Measurements from ENCODE around the gene PLPPR2.
A peak's percentile ranks its signal among the peaks of the same experiment; 100 is the strongest.
"Not testable (repeated sequence)": the region's sequence is repeated elsewhere in the genome, so short reads cannot be mapped to it uniquely, and the experiment has no call there.

Gene PLPPR2

DNA sequence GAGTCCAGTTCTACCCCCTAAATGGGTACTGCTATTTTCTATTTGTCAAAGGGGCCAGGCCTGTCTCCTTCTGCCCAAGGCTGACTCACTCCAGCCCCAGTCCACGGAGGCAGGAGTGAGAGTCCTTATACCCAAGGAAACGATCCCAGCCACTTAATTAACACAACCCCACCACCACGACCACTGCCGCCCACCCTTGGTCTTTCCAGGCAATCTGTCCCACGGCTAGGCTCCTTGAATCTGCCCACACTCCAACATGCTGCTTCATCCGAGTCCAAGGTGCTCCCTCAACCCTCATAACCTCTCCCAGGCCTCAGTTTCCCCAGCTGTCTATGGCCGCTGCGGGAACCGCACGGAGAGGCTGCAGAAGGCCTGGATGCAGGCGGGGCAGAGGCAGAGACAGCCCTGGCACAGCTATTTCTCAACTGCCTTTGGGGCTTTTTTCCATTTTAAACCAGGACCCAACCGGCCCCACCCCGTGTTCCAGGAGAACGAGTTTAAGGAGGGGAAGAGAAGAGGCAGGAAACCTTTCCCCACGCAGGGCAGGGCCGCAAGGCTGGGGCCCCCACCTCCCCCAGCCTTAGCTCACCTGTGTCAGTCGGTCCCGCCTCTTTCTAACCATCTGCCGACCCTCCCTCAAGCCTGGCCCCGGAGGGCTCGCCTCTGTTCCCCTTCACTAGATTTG lies 16.5 kb upstream of the PLPPR2 start:
- in situ Hi-C loops (cut with MboI; ENCODE audit: low pct_unique_long_range_greater_than_20kb, low sequenced_read_pairs), result no loop called here
- no peak for DNase-seq

DNA sequence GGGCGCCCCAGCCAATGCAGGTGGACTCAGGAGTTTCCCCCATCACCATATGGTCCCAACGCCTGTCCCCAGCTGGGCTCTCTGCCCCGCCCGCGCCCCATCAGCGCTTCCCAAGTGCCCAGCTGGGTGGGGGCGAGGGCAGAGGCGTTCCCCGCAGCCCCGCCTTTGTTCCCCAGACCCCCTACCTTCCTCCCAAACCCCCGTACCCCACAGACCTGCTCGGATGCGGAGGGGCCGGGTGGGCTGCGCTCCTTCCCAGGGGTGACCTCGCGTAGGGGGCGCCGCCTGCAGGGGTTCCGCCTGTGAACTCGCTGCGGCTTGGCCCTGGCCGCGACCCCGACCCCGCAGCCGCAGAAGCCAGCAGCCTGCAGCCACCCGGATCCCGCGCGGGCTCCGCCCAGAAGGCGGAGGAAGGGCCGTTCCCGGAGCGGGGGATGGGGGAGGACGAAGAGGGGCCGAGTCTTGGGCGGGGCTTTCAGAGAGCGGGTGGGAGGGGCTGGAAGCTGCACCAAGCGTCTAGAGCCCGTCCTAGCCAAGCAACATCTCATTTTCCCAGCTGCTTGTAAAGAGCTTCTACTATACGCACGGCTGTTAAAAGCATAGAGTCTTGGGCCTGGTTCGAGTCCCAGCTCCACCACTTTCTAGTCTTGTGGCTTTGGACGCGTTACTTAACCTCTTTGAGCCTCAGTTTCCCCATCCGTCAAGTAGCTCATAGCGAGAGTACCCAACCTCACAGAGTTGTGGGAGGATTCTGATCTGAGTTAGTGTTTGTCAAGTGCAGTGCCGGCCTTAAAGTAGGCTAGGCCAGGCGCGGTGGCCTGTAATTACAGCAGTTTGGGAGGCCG lies 15.8 kb upstream of the PLPPR2 start, which contains the start of gene RAB3D:
Gene RAB3D (minus strand): TSS at position 404 of the 845 bp plus-strand sequence. CDS start 2,258 bp downstream, outside the sequence.
- peak; percentile 82 for DNase-seq
- in situ Hi-C loops (cut with MboI; ENCODE audit: low pct_unique_long_range_greater_than_20kb, low sequenced_read_pairs), result no loop called here

DNA sequence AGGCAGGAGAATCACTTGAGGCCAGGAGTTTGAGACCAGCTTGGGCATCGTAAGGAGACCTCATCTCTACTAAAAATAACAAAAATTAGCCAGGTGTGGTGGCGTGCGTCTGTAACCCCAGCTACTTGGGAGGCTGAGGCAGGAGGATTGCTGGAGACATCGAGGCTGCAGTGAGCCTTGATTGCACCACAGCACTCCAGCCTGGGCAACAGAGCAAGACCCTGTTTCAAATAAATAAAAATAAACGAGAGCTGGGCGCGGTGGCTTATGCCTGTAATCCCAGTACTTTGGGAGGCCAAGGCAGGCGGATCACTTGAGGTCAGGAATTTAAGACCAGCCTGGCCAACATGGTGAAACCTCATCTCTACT lies 15.1 kb upstream of the PLPPR2 start:
- DNase-seq; in situ Hi-C loops (cut with MboI; ENCODE audit: low pct_unique_long_range_greater_than_20kb, low sequenced_read_pairs): not testable (repeated sequence)

DNA sequence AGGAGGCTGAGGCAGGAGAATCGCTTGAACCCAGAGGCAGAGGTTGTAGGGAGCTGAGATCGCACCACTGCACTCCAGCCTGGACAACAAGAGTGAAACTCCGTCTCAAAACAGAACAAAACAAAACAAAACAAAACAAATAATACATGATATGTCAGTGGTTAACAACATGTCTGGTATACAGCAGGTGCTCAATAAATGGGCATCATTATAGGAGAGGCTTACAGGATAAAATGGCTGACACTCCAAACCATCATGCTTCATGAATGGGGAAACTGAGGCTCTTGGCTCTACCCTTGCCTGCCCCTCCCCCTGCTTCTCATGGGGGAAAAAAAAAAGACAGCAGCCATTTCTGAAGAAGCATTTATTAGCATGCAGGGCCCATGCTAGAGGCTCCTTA lies 12.8 kb upstream of the PLPPR2 start:
- no peak for DNase-seq
- in situ Hi-C loops (cut with MboI; ENCODE audit: low pct_unique_long_range_greater_than_20kb, low sequenced_read_pairs), result no loop called here

DNA sequence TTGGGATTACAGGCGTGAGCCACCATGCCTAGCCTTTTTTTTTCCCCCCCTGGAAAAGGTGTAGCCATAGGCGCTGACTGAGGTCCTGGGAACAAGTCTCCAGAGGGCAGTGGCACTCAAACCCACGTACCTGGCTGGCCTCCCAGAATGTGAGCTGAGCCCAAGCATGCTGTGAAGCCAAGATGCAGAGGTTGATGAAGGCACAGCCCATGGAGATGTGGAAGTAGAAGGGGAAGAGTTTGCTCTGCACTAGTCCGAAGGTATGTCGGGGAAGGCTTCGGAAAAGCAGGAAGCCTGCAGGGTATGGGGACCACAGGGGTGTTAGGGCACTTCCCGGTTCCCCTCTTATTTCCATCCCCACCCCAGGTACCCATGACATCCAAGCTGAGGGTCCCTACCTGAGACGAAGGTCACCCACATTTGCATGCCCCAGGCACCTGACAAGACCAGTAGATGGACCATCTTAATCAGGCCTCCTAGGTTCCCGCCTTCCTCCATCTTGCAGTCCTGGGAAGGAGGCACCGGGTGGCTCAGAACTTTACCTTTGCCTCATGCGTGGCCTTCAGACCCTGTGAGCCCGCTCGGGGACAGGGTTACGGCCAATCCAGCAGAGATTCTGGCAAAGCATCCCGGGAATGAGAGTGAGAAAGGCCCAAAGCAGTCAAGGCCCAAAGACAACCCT lies 10.0 kb upstream of the PLPPR2 start:
- in situ Hi-C loops (cut with MboI; ENCODE audit: low pct_unique_long_range_greater_than_20kb, low sequenced_read_pairs), result no loop called here
- no peak for DNase-seq

DNA sequence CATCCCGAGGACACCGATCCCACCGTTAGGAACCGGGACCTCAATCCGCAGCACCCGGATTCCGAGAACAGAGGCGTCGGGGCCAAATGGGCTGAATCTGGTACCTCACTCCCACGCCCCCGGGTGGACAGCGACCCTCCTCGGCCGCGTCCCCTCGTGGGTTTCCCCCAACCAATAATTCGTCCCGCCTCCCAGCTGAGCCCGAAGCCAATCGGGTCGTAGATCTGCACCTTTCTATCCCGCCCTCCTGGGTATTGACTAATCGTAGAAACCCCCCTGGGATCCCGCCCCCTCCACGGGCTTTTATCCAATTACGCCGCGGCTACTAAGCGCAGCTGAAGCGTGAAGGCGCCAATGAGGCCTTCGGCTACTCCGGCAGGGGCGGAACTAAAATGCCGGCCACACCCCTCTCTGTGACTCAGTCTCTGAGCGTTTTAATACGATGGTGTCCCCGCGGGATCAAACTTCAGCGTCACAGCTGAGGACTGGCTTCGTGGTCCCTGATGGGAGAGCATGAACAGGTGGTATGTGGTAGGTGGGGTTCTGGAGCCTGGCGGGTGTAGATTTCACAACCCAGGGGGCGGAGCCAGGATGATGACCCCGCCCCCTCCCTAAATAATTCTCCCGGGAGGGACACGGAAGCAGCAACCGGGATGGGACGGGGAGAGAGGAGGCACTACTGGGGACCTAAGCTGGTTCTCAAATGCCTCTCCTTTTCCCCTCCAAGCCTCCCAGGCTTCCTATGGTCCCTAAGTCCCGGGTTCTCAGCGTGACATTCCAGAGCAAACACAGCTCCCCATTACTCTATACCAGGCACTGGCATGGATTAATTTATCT lies 8.9 kb upstream of the PLPPR2 start, which contains the start of the genes CCDC159 and TMEM205:
Gene CCDC159 (plus strand): TSS at position 416 of the 837 bp plus-strand sequence. CDS start 88 bp downstream, at position 504.
Gene TMEM205 (minus strand): TSS at position 165 of the 837 bp plus-strand sequence. CDS start 649 bp downstream, outside the sequence.
- peak; percentile 98 for DNase-seq
- in situ Hi-C loops (cut with MboI; ENCODE audit: low pct_unique_long_range_greater_than_20kb, low sequenced_read_pairs), result no loop called here

DNA sequence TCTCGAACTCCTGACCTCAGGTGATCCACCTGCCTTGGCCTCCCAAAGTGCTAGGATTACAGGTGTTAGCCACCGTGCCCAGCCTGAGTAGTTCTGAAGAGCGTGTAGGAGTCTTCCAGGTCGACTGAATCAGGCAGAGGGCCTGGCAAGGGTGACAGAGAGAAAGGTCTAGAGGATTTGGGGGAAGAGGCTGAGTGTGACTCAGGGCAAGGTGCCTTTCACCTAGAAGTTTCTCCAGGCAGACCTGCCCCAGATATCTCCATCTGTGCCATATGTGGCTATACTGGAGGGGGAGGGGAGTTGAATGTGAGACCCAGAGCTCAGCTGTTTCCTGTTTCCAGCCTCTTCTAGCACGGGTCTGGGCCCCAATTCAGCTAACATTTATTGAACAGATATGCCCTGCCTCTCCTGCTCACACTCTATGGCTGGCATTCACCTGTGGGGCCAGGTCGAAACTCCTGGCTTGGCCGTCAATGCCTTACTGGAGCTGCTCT lies 7.6 kb upstream of the PLPPR2 start:
- in situ Hi-C loops (cut with MboI; ENCODE audit: low pct_unique_long_range_greater_than_20kb, low sequenced_read_pairs), result no loop called here
- DNase-seq, result peak; percentile 32

DNA sequence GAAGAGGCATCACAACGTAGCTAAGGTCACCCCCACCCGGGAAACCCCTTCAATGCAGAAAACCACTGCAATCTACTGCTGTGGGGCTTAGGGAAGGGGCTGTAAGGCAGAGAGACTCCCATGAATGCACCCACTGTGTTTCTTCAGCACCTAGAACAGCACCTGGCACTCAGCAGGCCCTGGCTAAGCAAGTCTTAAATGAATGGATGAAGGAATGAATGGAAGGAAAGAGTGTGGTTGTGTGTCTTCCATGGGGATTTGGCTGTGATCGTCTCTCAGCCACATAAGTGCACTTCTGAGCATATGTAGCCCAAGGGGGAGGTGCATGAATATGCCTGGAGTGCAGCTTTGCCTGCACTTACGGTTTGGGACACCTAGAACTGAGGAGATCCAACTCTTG lies 6.1 kb upstream of the PLPPR2 start:
- DNase-seq, result no peak
- in situ Hi-C loops (cut with MboI; ENCODE audit: low pct_unique_long_range_greater_than_20kb, low sequenced_read_pairs), result no loop called here

DNA sequence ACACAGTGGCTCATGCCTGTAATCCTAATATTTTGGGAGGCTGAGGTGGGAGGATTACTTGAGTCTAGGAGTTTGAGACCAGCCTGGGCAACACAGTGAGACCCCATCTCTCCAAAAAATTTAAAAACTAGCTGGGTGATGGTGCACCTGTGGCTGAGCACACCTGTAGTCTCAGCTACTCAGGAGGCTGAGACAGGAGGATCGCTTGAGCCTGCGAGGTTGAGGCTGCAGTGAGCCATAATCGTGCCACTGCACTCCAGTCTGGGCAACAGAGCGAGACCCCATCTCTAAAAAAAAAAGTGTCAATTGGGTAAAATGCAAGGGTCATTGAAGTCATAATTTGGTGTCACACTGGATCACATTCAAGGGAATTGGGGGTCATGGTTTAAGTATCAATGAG lies 1.1 kb upstream of the PLPPR2 start:
- in situ Hi-C loops (cut with MboI; ENCODE audit: low pct_unique_long_range_greater_than_20kb, low sequenced_read_pairs), result not testable (repeated sequence)

DNA sequence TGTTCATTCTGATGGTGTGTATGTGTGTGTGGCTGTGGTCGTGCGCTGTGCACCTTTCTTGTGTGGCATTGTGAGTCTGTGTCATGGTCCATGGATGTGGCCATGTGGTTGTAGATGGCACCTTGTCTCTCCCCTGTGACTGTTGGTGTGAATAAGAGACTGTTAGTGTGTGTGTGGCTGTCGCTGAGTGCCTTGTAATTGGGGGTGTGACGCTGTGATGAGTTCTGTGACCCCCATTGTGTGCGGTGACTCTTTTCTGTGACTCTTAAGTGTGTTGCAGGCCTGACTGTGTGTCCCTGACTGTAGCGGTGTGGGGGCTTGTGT lies 804 bp downstream of the PLPPR2 start:
- in situ Hi-C loops (cut with MboI; ENCODE audit: low pct_unique_long_range_greater_than_20kb, low sequenced_read_pairs), result no loop called here
- no peak for DNase-seq

More for the DNA sequence above, 1.1 kb upstream of the PLPPR2 start:
- not testable (repeated sequence) for DNase-seq

DNA sequence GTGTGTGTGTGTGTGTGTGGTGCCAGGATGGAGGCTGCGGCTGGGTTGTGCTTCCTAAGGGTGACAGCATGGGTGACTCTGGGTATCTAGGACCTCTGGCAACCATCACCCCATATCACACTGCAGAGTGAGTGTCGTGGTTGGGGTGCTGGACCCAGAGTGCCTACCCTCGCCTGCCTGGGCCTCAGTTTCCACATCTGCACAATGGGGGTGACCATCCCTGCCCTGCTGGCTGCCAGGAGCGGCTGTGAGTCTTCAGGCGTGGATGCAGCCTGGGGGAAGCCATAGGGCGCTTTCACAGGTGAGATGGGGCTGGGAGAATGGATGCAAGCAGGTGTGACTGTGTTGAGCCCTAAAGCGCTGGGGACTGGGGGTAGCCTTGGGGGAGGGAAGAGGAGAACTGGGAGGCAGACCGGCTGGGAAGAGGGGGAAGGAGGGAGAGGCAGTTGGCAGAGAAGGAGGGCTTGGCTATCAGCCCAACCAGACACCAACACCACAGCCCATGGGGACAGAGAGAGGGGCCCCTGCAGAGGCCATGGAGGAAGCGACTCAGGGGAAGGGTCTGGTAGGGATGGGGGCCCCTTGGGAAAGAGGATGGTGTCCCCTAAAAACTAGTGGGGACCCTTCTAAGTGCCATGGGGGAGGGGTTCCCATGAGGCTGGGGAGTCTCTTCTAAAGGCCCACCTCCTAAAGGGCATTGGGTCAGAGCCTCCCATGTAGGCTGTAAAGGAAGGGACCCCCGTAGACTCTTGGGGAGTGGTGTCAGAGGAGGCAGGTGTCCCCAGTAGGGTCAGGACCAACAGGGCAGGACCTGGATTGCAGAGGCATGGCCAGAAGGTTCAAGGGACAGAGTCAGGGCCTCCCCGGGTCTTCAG lies 1.7 kb downstream of the PLPPR2 start:
- in situ Hi-C loops (cut with MboI; ENCODE audit: low pct_unique_long_range_greater_than_20kb, low sequenced_read_pairs), result no loop called here
- no peak for DNase-seq

DNA sequence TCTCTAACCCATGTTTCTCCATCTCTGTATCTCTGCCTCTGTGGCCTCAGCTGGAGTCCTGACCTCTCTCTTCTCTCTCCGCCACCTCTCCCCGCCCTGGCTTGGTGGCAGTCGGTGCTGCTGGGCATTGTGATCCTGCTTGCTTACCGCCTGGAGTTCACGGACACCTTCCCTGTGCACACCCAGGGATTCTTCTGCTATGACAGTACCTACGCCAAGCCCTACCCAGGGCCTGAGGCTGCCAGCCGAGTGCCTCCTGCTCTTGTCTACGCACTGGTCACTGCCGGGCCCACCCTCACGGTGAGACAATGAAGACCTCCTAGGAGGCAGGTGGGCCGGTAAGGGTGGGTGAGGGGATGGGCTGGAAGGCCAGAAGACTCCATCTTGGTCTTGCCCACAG lies 4.2 kb downstream of the PLPPR2 start:
- in situ Hi-C loops (cut with MboI; ENCODE audit: low pct_unique_long_range_greater_than_20kb, low sequenced_read_pairs), result no loop called here
- no peak for DNase-seq

DNA sequence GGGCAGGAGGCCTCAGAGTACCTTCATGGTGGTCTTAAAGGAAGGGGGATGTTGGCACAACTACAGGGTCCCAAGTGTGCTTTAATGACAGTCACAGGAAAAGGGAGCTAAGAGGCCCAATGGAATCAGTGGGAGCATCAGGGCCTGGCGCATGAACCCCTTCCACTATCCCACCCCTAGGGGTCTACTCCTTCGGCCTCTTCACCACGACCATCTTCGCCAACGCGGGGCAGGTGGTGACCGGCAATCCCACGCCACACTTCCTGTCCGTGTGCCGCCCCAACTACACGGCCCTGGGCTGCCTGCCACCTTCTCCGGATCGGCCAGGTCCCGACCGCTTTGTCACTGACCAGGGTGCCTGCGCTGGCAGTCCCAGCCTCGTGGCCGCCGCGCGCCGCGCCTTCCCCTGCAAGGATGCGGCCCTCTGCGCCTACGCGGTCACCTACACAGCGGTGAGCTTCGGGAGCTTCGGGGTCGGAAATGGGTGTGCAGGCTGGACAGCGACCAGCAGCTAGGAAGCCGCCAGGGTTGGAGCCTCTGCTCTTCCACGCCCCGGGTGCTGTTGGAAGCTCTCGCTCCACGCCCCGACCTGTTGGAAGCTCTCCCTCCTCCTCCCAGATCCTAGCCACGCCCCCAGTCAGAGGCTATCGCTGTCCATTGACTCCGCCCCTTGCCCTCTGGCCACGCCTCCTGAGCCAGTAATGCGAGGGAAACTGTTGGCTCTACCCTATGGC lies 6.0 kb downstream of the PLPPR2 start:
- DNase-seq, result no peak
- in situ Hi-C loops (cut with MboI; ENCODE audit: low pct_unique_long_range_greater_than_20kb, low sequenced_read_pairs), result no loop called here

DNA sequence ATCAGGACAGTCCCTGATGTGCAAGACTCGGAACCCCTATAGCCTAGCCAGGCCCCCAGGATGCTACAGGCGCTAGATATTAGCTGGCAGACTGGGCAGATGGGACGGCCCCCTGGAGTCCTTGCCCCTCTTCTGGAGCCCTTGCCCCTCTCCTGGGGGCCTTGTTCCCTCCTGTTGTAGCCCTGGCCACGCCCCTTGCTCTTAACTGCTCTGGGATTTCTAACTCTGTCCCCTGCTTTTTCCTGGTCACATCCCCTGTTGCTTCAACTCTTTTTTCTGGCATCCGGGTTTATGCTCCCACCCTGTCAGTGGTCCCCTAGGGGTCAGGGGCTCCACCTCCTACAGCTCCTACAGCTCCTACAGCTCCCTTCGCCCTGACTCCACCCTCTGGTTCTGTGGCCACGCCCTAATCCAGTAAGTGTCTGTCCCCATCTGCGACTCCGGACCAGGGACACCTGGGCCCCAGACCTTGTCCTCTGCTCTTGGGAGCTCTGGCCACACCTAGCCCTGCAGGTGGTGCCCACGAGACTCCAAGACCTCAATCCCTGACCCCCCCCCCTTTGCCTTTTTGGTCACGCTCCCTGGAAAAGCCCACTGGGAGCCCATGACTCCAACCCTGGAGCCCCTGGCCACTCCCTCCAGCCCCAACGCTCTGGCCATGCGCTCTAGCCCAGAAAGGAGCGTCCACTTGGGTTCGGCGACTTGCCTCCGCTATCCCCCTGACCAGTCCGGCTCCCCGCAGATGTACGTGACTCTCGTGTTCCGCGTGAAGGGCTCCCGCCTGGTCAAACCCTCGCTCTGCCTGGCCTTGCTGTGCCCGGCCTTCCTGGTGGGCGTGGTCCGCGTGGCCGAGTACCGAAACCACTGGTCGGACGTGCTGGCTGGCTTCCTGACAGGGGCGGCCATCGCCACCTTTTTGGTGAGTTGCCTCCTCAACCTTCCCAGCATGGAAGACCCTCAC lies 6.8 kb downstream of the PLPPR2 start:
- in situ Hi-C loops (cut with MboI; ENCODE audit: low pct_unique_long_range_greater_than_20kb, low sequenced_read_pairs), result no loop called here
- no peak for DNase-seq

DNA sequence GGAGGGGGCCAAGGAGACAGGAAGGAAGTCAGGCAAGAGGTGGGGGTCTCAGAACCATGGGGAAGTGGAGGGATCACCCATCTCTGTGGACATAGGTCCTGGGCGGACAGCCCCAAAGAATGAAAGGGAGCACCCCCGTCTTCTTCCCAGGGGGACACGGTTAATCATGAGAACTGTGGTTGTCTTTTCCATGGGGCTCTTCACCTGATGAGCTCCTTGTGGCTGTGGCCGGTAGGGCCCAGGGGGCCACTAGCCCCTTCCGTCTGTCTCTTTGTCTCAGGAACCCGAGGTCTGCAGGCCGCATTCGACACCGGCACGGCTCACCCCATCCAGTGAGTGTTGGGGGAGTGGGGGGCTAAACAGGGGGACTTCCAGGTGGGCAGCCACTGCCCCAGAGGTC lies 8.6 kb downstream of the PLPPR2 start:
- in situ Hi-C loops (cut with MboI; ENCODE audit: low pct_unique_long_range_greater_than_20kb, low sequenced_read_pairs), result no loop called here
- no peak for DNase-seq

DNA sequence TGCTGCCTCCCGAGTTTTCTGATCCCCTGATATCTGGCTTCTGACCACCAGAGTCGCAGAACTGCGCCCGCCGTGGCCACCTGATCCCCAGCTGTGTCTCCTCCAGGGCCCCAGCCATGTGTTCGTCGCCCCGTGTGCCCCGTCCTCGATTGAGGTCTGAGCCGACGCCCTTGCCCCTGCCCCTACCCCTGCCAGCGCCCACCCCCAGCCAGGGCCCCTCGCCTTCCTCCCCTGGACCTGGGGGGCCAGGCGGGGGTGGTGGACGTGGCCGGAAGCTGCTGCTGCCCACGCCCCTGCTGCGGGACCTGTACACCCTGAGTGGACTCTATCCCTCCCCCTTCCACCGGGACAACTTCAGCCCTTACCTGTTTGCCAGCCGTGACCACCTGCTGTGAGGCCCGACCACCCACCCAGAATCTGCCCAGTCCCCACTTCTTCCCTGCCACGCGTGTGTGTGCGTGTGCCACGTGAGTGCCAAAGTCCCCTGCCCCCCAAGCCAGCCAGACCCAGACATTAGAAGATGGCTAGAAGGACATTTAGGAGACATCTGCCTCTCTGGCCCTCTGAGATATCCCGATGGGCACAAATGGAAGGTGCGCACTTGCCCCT lies 9.2 kb downstream of the PLPPR2 start:
- no peak for DNase-seq
- in situ Hi-C loops (cut with MboI; ENCODE audit: low pct_unique_long_range_greater_than_20kb, low sequenced_read_pairs), result no loop called here
